HG03025 (cell line): ENCODE measurements around the gene KIFC3.
A peak's percentile ranks its signal among the peaks of the same experiment; 100 is the strongest.

ENCODE experiments used
- ATAC-seq: cut with Tn5 transposase; IDR thresholded peaks from one replicate; pipeline ENCODE4 v1.9.1; 2021; ENCODE audit warnings: mild to moderate bottlenecking, moderate library complexity; ENCODE audit not compliant: unreplicated experiment, low FRiP score

KIFC3 gene

DNA sequence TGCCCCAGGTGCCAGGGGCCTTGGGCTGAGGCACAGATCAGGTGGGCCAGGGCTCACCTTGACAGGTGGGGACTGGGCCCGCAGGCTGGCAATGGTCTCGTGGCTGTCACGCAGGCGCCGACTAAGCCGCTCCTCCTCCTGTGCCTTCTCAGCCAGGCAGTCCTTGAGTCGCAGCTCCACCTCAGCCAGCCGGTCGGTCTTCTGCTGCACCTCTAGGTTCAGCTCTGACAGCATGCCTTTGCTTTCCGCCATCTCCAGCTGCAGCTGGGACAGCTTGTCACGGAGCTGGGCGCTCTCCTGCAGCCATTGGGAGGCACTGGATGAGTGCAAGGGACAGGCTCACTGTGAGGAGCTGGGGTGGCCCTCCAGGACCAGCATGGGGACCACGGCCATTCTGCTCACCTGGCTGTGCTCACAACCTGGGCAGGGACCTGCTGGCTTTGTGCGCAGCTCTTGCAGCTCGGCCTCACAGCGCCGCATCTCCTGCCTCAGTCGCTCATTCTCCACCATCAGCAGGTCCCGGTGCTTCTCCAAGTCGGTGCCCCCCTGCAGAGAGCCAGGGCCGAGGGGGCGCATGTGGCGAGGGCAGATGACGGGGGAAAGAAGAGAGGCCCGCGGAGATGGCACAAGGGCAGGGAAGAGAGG lies 31.0 kb downstream of the KIFC3 start:
- no peak for ATAC-seq

GRCh38 chr16:57770361-57770760 lies 31.9 kb downstream of the KIFC3 start:
- ATAC-seq = no peak

DNA sequence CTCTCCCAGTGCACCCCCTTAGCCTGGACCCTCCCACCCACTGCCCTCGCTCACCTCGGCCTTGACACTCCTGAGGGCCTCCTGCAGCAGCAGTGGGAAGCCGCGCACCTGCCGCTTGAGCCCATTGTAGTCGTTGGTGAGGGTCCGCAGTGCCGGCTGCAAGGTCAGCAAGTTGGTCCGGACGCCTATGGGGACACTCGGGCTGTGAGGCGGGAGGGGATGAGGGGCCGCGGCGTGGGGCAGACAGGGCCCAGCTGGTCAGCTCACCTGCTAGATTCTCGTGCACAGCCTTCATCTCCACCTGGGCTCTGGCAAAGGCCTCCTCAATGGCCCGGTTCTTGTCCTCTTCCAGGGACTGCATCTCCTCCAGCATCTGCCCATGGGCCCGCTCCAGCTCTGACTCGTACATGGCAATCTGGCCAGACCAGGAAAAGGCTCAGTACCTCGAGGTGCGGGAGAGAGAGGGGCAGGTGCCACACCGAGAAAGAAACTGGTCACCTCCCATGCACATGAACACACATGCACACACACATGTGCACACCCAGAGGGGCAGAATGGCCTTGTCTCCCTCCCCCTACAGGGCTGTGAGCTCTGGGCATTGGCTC lies 32.6 kb downstream of the KIFC3 start:
- ATAC-seq = no peak

DNA sequence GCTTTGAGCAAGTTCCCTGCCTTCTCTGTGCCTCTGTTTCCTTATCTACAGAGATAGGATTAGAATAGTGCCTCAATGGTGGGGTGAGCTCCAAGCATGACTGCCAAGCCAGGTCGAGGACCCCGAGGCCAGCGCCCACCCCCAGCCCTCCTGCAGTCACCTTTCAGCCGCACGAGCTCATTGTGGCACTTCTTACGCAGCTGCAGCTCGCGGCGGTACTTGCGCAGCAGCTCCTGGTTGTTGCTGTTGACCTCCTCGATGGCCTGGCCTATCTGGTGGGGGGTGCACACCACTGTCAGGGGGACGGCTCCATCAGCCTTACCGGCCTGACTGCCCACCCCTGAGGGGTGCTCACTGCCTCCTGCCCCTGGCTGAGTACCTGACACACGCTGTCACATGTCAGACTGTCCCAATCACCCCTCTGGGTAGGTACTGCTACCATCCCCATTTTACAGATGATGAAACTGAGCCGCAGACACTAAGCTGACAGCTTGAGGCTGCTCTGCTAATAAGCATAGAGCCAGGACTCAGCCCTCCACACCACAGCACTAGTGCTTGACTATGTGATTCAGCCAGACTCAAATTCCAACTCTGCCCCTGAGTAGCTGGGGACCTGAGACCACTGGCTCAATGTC lies 35.5 kb downstream of the KIFC3 start:
- no peak for ATAC-seq

DNA sequence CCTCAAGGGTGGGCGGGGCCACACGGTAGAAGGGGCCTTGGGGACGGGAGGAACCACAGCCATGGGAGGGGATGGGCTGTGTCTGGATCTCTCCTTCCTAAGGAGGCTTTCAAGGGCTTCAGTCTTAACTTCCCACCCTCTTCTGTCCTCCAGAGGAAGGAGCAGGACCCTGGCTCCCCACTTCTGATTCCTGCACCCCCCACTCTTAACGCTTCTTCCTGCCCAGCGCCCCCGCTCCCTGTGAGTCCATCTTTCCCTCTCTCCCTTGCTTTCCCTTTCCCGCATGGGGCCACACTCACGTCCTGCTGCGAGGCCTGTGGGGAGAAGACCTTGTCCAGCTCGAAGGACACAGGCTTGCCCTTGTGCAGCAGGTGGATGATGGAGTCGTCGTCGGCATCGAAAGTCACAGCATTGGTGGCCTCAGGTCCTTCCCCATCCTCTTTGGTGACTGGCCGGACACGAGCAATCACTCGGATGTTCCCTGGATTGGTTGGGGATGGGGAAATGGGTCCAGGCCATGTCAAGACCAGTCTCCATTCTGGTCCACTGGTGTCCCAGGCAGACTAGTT lies 37.0 kb downstream of the KIFC3 start:
- ATAC-seq = no peak

- no peak for ATAC-seq
Observed at GRCh38 chr16:57764341-57765159, 37.7 kb downstream of the KIFC3 start.

DNA sequence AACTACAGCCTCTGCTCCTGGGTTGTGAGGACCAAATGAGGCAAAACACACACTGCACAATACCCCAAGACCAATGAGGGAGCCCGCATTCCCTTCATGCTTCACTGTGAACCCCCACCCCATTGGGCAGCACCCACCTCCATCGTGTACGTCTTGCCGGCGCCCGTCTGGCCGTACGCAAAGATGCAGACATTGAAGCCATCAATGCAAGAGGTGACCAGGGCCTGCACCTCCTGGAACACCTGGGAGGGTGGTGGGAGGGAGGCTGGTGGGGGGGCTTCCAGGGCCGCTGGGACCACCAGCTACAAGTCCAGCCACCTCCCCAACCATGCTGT lies 38.3 kb downstream of the KIFC3 start:
- ATAC-seq = no peak

DNA sequence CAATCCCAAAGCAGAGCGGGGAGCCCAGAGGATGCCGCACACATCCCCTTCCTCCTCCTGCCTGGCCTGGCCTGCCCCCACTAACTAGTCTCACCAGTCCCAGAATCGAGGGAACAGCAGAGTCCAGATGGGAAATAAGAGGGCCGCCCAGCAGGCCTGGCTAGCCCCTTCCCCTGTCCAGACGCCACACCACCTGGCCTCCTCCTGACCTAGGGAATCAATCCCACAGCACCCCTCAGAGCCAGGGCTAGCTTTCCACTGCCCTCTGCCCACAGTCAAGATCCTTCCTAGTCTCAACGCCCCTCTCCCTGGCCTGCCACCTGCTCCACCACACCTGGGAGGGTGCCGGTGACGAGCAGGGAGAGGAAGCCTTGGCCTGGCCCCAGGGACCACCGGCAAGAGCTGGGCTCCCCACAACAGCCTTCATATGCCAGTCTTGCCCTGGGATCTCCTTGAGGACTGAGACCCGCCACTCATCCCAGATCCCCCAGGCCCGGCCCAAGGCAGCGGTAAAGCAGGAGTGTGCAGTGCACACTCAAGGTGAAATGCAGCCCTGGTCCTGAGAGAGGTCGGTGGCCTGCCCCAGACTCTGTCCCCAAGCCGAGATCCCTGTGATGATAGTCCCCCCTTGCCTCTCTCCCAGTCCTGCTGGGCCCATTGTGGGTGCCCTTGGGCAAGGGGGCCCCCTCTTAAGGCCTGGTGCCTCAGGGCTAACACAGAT lies 38.8 kb downstream of the KIFC3 start:
- no peak for ATAC-seq

DNA sequence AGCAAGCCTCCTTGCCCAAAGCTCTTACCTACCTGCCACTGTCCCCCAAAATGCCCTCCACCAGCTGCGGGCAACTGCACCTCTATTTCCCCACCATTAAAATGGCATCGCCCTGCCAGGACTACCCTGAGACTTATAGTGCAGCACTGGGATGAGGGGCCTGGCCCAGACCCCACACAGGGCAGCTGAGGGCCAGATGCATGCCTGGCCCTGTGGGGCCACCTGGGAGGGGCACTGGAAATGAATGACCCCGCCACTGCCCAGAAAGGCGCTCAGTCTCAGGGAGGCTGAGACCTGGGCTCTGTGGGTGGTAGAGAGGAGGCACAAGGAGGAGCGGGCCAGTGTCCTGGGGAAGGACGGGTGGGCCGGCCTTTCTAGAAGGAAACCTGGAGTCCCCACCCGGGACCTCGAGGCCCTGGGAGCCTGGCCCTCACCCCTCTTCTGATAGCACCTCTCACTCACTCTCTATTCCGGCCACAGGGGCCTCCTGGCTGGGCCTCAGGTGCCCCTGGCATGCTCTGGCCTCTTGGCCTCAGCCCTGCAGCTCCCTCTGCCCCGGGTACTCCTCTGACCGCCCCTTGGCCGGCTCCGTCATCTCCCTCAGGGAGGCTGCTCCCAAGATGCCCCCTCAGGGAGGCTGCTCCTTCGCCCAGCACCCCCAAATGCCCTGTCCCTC lies 39.8 kb downstream of the KIFC3 start:
- no peak for ATAC-seq

GRCh38 chr16:57761957-57762356 lies 40.3 kb downstream of the KIFC3 start:
- ATAC-seq = no peak

DNA sequence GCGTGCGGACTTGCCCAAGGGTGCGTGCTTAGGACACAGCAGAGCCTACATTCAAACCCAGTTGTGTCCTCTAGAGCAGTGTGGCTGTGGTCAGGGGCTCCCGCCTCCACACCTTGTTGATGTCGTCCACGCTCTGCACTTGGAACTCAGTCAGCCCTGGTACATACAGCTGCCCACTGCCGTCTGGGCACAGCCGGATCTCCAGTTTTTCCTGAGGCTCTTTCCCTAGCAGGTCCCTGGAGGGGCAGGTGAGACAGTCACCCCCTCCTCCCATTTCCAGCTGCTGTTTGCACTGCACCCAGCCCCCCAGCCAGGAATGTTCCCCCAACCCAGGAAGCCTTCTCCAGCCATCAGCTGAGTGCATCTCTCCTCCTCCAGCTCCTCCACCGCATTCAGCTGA lies 41.0 kb downstream of the KIFC3 start:
- no peak for ATAC-seq

- ATAC-seq = no peak
Observed at GRCh38 chr16:57760357-57761160, 41.7 kb downstream of the KIFC3 start.

DNA sequence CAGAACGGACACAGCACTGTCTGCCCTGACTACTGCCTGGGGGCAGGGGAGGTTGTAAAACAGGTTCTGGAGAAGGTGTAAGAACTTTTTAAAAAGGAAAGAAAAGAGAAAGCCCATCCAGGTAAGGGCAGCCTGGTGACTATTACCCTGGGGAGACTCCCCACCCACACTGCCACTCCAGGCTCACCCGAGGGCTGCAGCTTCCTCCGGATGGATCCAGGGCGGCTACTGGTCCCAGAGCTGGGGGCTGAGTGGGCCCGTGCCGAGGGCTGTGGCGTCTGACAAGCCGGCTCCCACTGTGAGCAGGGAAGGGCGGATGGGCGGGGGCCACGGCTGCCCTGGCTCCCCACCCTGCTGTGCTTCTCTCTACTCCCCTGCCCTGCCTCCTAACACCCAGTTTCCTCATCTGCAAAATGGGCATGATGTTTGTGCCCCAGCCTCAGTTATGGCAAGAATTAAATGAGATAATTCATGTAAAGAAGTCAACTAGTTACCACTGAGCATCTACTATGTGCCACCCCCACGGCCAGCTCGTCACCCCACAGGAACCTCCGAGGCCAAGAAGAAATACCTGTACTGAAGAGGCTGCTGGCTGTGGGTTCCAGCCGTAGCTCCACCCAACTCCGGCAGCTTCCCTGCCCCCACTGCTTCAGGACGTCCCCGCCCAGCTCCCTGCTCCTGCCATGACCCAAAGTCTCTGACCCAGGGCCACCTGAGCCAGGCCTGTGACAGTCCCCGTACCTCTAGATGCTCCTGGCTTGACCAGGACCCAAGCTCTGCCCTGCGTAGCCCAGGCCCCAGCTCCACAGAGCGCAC lies 42.5 kb downstream of the KIFC3 start:
- no peak for ATAC-seq

- no peak for ATAC-seq
Observed at GRCh38 chr16:57759131-57759530, 43.2 kb downstream of the KIFC3 start.

GRCh38 chr16:57758331-57759117 lies 43.8 kb downstream of the KIFC3 start:
- no peak for ATAC-seq

DNA sequence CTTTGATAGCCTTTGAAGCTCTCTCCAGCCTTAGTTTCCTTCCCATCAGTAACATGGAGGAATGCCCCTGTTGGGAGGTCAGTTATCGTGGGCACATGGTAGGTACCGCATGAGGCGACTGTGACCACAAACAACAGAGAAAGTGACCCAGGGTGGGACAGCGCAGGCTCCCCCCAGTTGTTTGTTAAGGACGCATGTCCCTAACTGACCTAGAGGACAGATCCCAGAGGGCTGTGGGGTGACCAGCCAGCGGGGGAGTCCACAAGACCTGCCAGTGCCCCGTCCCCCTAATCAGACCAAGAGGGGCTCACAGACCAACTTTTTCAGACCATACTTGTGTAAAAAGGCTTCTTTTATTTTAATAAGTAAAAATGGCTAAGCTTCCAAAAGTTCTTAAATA lies 44.4 kb downstream of the KIFC3 start:
- ATAC-seq = no peak

GRCh38 chr16:57757326-57757786 lies 44.9 kb downstream of the KIFC3 start:
- peak; percentile 72 for ATAC-seq
